ENCODE measurements around the gene UBE3D.

UBE3D gene, protein sequence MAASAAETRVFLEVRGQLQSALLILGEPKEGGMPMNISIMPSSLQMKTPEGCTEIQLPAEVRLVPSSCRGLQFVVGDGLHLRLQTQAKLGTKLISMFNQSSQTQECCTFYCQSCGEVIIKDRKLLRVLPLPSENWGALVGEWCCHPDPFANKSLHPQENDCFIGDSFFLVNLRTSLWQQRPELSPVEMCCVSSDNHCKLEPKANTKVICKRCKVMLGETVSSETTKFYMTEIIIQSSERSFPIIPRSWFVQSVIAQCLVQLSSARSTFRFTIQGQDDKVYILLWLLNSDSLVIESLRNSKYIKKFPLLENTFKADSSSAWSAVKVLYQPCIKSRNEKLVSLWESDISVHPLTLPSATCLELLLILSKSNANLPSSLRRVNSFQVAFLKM

GRCh38 chr6:83065511-83066192, at the start of gene UBE3D:
Gene UBE3D (minus strand): TSS chr6:83065841. CDS start chr6:83065718, 123 bp downstream.
- peak; percentile 91 for DNase-seq (ENCODE audit: low spot score)

DNA sequence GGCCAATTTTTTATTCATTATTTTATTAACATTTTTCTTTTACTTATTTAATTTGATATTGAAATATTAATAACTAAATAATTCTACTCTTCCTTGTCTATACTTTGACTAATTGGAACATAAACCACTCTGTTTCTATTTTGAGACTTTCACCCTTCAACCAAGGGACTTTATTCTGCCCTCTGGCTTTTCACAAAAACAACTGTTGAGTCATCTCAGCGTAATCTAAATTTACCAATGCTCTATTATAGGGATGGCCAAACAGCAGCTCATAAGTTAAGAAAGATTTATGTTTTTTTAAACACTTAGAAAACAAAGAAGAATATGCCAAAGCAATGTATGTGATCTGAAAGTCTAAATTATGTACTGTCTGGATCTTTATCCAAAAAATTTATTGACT, 48.5 kb upstream of the UBE3D start:
- DNase-seq (ENCODE audit: low spot score) = no peak

- DNase-seq (ENCODE audit: low spot score) = no peak
Measured at GRCh38 chr6:83113258-83113657, 47.6 kb upstream of the UBE3D start.

GRCh38 chr6:83108378-83108777, 42.7 kb upstream of the UBE3D start:
- no peak for DNase-seq (ENCODE audit: low spot score)

DNA sequence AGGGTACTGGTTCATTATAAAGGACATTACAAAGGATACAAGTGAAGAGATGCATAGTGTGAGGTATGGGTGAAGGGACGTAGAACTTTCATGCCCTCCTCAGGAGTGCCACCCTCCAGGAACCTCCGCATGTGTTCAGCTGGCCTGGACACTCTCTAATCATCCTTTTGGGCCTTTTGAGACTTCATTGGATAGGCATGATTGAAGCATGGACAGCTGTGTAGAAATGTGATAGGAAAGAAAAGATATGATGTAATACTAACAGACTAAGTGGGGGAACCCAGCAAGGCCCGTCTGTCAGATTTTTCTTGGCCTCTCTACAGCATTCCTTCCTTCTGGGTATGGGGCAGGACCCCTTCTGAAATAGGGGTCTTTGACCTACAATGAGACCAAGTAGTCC, 32.9 kb upstream of the UBE3D start:
- DNase-seq (ENCODE audit: low spot score) = no peak

GRCh38 chr6:83097675-83098074, 32.0 kb upstream of the UBE3D start:
- DNase-seq (ENCODE audit: low spot score) = no peak

DNA sequence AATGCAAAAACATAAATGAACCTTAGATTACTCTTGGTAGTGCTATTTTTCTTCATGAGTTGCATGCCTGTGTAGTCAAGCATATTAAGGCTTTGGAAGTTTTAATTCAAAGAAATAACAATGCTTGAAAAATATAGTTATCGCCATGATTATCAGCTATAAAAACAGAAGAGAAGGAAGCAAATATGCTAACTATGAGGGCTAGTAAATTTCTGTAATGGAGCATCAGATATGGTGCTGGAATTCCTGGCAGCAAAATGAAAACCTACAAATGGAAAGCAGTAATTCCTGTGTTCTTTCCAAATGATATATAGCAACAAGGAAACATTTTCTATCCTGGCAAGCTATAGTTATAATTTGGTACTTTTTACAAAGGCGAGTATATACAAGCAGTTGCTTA, 31.6 kb upstream of the UBE3D start:
- no peak for DNase-seq (ENCODE audit: low spot score)

GRCh38 chr6:83096791-83097190, 31.1 kb upstream of the UBE3D start:
- DNase-seq (ENCODE audit: low spot score) = no peak

GRCh38 chr6:83092756-83093399, 27.2 kb upstream of the UBE3D start:
- no peak for DNase-seq (ENCODE audit: low spot score)

DNA sequence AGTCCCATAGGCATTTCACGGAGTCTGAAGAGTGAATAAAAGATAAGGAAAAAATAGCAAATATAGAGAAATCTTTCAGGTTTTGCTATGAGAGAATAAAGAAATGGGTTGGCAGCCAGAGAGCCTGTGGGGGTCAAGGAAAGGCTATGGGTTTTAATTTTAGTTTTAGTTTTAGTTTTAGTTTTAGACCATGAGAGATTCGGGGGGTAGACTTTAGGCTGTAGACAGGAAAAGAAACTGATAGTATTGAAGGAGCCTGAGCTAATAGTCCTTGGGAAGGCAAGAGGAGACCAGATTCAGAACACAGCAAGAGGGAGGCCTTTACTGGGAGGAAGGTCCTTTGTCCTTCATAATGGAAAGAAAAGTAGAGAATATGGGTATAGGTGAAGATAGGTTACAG, 21.1 kb upstream of the UBE3D start:
- DNase-seq (ENCODE audit: low spot score) = no peak

DNA sequence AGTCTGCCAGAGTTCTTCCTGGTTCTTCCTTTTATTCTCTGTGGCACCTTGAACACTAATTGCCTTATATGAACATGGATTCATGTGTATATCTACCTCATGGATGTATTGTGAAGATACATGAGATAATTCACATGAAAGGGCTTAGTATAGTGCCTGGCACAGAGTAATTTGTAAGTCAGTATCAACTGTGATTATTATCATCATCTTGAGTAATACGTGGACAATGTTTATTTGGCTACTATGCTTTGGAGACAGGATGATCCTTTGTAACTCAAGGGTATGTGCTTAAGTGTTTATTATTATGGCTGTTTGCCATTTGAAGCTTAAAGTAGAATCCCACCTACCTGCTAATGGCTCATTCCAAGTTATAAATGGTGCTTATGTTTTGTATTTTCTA, 17.8 kb upstream of the UBE3D start:
- DNase-seq (ENCODE audit: low spot score) = no peak

DNA sequence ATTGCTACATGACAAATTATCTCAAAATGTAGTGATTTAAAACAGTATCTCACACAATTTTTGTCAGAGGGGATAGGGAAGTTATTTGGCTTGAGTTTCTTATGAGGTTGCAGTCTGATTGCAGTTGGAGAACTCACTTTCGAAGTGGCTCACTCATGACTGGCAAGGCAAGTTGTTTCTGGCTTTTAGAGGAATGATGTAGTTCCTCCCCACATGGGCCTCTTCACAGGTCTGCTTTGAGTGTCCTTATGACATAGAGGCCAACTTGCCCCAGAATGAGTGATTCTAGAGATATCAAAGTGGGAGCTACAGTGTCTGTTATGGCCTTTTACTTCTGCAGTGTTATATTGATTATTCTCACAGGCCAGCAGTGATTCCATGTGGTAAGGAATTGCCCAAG, 8.0 kb upstream of the UBE3D start:
- DNase-seq (ENCODE audit: low spot score) = no peak

GRCh38 chr6:83072726-83073125, 7.1 kb upstream of the UBE3D start:
- DNase-seq (ENCODE audit: low spot score) = no peak

- no peak for DNase-seq (ENCODE audit: low spot score)
Measured at GRCh38 chr6:83071707-83072106, 6.1 kb upstream of the UBE3D start.

DNA sequence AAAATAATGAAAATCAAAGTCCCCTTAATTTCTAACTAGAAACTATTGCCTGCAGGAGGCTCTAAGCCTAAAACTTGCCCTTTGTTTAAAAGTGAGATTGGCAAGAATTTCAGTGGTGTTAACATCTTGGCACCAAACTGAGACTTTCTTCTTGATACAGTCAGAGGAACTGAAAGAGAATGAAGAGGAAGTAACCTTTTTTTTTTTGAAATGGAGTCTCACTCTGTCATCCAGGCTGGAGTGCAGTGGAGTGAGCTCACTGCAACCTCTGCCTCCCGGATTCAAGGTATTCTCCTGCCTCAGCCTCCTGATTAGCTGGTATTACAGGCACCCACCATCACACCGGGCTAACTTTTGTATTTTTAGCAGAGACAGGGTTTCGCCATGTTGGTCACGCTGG, 5.4 kb upstream of the UBE3D start:
- DNase-seq (ENCODE audit: low spot score) = peak; percentile 24

DNA sequence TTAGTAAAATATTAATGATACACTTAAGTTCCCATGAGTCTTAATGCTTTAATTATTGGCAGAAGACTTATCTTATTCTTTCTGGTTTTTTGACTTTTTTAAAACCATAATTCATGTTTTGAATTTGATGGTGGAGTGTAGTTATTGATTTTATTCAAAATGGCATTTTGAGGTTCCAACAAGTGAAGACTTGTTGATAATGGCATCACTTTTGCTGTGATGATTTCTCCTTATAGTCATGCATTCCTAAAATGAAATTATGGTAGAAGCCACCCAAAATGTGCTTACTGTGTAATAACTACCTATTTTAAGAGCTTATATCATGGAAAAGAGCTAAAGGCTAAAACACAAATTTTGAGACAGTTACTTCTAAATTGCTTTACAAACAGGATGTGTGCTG, 4.0 kb upstream of the UBE3D start:
- no peak for DNase-seq (ENCODE audit: low spot score)

DNA sequence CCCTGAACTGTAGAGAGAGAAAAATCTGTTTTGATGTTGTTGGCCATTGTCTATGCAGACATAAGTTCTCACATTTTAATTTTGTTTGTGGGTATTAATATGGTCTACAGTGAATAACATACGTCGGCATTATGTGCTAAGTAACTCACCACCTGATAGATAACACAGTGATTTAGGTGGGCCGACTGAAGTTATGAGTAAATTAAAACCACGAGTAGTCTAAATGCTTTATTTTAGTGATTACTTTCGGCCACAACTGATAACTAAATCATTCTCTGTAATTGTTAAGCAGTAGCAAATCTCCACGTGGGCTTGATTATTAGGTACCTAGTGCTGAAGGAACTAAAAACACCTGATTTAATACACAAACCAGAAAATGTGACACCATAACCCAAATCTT, 3.0 kb upstream of the UBE3D start:
- DNase-seq (ENCODE audit: low spot score) = no peak

GRCh38 chr6:83067448-83068439, 2.1 kb upstream of the UBE3D start, which contains the start of gene DOP1A:
Gene DOP1A (plus strand): TSS chr6:83067671. CDS start chr6:83096978, 29,307 bp downstream.
- DNase-seq (ENCODE audit: low spot score) = peak; percentile 89

GRCh38 chr6:83062225-83062624, 3.4 kb downstream of the UBE3D start:
- DNase-seq (ENCODE audit: low spot score) = no peak

- no peak for DNase-seq (ENCODE audit: low spot score)
Measured at GRCh38 chr6:83061190-83061589, 4.5 kb downstream of the UBE3D start.

- DNase-seq (ENCODE audit: low spot score) = peak; percentile 50
Measured at GRCh38 chr6:83057705-83058321, 7.8 kb downstream of the UBE3D start.
